Right lobe of liver (tissue), 6 donors: ENCODE data around the gene TRIOBP. TPM values are rescaled to one million over a fixed set of nuclear protein-coding genes. Genes with fewer than 3 reads are reported as not detected.
A peak's percentile ranks its signal among the peaks of the same experiment; 100 is the strongest.

Experiments
- ATAC-seq, 4 donors: fragments of 200-7000 bp; cut with Tn5 transposase; one replicate each; pipeline ENCODE4 v1.9.1; 2020; ENCODE audit warnings: mild to moderate bottlenecking in 4 of 4, moderate library complexity in 4 of 4
- DNase-seq, 3 donors: peaks; one replicate each; pipeline ENCODE4 v3.0.0-alpha.2; 2020
- H3K27ac ChIP-seq, 3 donors: fragments of 200-600 bp; one replicate each; pipeline ENCODE4 v1.8.0; 2022
- H3K27me3 ChIP-seq, 2 donors: fragments of 200-600 bp; one replicate each; pipeline ENCODE4 v1.8.0; 2022
- H3K36me3 ChIP-seq, 4 donors: fragments of 200-600 bp; sonication (generic) in 1 of 4; one replicate each; pipeline versions ENCODE4 v1.5.1 to v1.8.0; 2017 to 2022; ENCODE audit warnings: control low read depth in 1 of 4
- H3K4me1 ChIP-seq, 4 donors: fragments of 200-600 bp; sonication (generic) in 1 of 4; one replicate each; pipeline versions ENCODE4 v1.5.1 to v1.8.0; 2017 to 2022; ENCODE audit warnings: control low read depth in 1 of 4
- H3K4me3 ChIP-seq, 3 donors: fragments of 200-600 bp; one replicate each; pipeline ENCODE4 v1.8.0; 2022
- H3K9me3 ChIP-seq, 4 donors: fragments of 200-600 bp; sonication (generic) in 1 of 4; one replicate each; pipeline versions ENCODE4 v1.5.1 to v1.8.0; 2017 to 2022; ENCODE audit warnings: control low read depth in 1 of 4
- CTCF ChIP-seq, 4 donors: fragments of 200-600 bp in 3 of 4; fragments of 450-650 bp in 1 of 4; IDR thresholded peaks; one replicate each; pipeline versions ENCODE4 v1.5.1 to v1.8.0; 2016 to 2022; ENCODE audit warnings: antibody characterized with exemption in 4 of 4, mild to moderate bottlenecking in 2 of 4
- POLR2A ChIP-seq: fragments of 450-650 bp; IDR thresholded peaks from one replicate; pipeline ENCODE4 v1.6.1; 2017; ENCODE audit warnings: antibody characterized with exemption, mild to moderate bottlenecking
- WGBS: methylation state at CpG from one replicate; pipeline ENCODE4 v1.1.6; 2018; ENCODE audit warnings: low coverage, low lambda C conversion rate; ENCODE audit not compliant: insufficient coverage; ENCODE audit errors: missing lambda C conversion rate; 5-methylcytosine and 5-hydroxymethylcytosine counted together
- intact Hi-C, 2 donors: fragments of 100-400 bp; cut with DNase I; formaldehyde crosslinking; loops; one replicate each; pipeline versions ENCODE4 v1.11.2 to v1.14.1; 2022
- total RNA-seq, 6 experiments: library from RNA; depleted of rRNA in 2 of 6; stranded (reverse); fragments of >200 nt in 2 of 6; fragmentation: NEBNext Ultra II Directional in 3 of 6; extraction: Animal tissue kit (Norgen Biotek cat#: 25700) in 3 of 6; gene quantifications; one replicate each; pipeline versions ENCODE4 v1.1.0 to v1.2.4, GENCODE V29; 2016 to 2023
- donor health status: DM: no; HTN: yes; CAD: no.
- donor health status: DM: no; HTN: no; CAD: no.
- donor health status: DM: no; HTN: no; CAD: no.
- donor health status: DM: no; HTN: yes; CAD: no.
- donor health status: DM: no; HTN: yes; CAD: no.

The TRIOBP gene
- total RNA-seq, 6 experiments from 2014 or later, result 11.7 to 22.8 (median 20.7) TPM

- TF ChIP-seq CTCF (IDR thresholded peaks at IDR 0.05) (no peak), POLR2A (no peak)
- Histone ChIP-seq H3K36me3 (peaks cover 0 to 15% (median 6%) of the 10 kb centered on the region in 4 donors), H3K27ac (no peak overlapping the region), H3K4me1 (peaks cover 0 to 45% (median 15%) of the 10 kb centered on the region in 4 donors), H3K27me3 (no peaks in the 10 kb centered on the region), H3K4me3 (no peak overlapping the region), H3K9me3 (no peaks in the 10 kb centered on the region)
- WGBS, result 57% methylated on average over 5 of the region's 10 CpGs
- ATAC-seq (no peak), DNase-seq (no peak)
- intact Hi-C loops, result no loop called here
Observed at GRCh38 chr22:37753746-37754145, 56.9 kb downstream of the TRIOBP start.

- no peak for DNase-seq
- WGBS, result 100% methylated on average over 6 of the region's 27 CpGs
- H3K4me3 ChIP-seq, result no peak overlapping the region
- H3K27ac ChIP-seq, result no peak overlapping the region
- no peak for ATAC-seq
- H3K4me1 ChIP-seq, result peaks cover 0 to 41% (median 18%) of the 10 kb centered on the region in 4 donors
- H3K9me3 ChIP-seq, result no peaks in the 10 kb centered on the region
- no peaks in the 10 kb centered on the region for H3K27me3 ChIP-seq
- intact Hi-C loops, result no loop called here
- peaks cover 0 to 23% (median 14%) of the 10 kb centered on the region in 4 donors for H3K36me3 ChIP-seq
- no peak for TF ChIP-seq POLR2A
- TF ChIP-seq CTCF (IDR thresholded peaks at IDR 0.05), result no peak
Observed at GRCh38 chr22:37757663-37758062, 60.8 kb downstream of the TRIOBP start.

GRCh38 chr22:37758694-37759093 lies 61.8 kb downstream of the TRIOBP start:
- no peak overlapping the region for H3K4me3 ChIP-seq
- no peaks in the 10 kb centered on the region for H3K9me3 ChIP-seq
- peak; percentile 82 to 89 (median 85) for ATAC-seq
- WGBS, result 28% methylated on average over 8 of the region's 10 CpGs
- H3K27ac ChIP-seq, result peak overlapping the region; percentile 33 to 47 (median 38)
- H3K4me1 ChIP-seq, result peaks cover 0 to 31% (median 15%) of the 10 kb centered on the region in 4 donors
- intact Hi-C loops, result no loop called here
- peaks cover 0 to 26% (median 14%) of the 10 kb centered on the region in 4 donors for H3K36me3 ChIP-seq
- H3K27me3 ChIP-seq, result no peaks in the 10 kb centered on the region
- DNase-seq, result peak in 1 of 3 donors; percentile 68
- TF ChIP-seq CTCF (IDR thresholded peaks at IDR 0.05) (no peak), POLR2A (no peak)

GRCh38 chr22:37759281-37759680 lies 62.4 kb downstream of the TRIOBP start:
- peaks cover 0 to 26% (median 14%) of the 10 kb centered on the region in 4 donors for H3K36me3 ChIP-seq
- H3K27ac ChIP-seq, result peak overlapping the region in 2 of 3 donors; percentile 33 to 47
- no peaks in the 10 kb centered on the region for H3K27me3 ChIP-seq
- peaks cover 0 to 31% (median 15%) of the 10 kb centered on the region in 4 donors for H3K4me1 ChIP-seq
- WGBS, result no CpG with 5 or more reads among the region's 11 CpGs
- no peak overlapping the region for H3K4me3 ChIP-seq
- TF ChIP-seq POLR2A, result no peak
- TF ChIP-seq CTCF (IDR thresholded peaks at IDR 0.05), result no peak
- H3K9me3 ChIP-seq, result no peaks in the 10 kb centered on the region
- intact Hi-C loops, result no loop called here
- ATAC-seq (peak in 1 of 4 donors; percentile 2), DNase-seq (no peak)
